Adrenal gland (tissue), 12 donors: ENCODE measurements around the gene USP7. TPM values are rescaled to one million over a fixed set of nuclear protein-coding genes. Genes with fewer than 3 reads are reported as not detected.

Source experiments
- DNase-seq, 7 donors: peaks; one replicate each; pipeline ENCODE4 v3.0.0-alpha.2; 2019 to 2020
- H3K27ac ChIP-seq, 5 donors: fragments of 200-600 bp; sonication (generic) in 4 of 5; 1 replicate in 3 of 5; 2 replicates in 2 of 5; pipeline versions ENCODE4 v1.5.1 to v1.8.0; 2016 to 2020; ENCODE audit warnings: mild to moderate bottlenecking in 1 of 5
- H3K27me3 ChIP-seq: fragments of 200-600 bp; 2 replicates; pipeline ENCODE4 v1.8.0; 2021
- H3K36me3 ChIP-seq, 2 donors: fragments of 200-600 bp; replicated peaks in 1 of 2; 1 replicate in 1 of 2; 2 replicates in 1 of 2; pipeline versions ENCODE4 v1.5.1 to v1.8.0; 2018 to 2022
- H3K4me1 ChIP-seq, 2 donors: fragments of 200-600 bp; replicated peaks in 1 of 2; 1 replicate in 1 of 2; 2 replicates in 1 of 2; pipeline versions ENCODE4 v1.5.1 to v1.8.0; 2018 to 2021
- H3K4me3 ChIP-seq, 4 donors: fragments of 200-600 bp; sonication (generic) in 3 of 4; one replicate each; pipeline ENCODE4 v1.5.1; 2016 to 2018
- H3K9me3 ChIP-seq, 3 donors: fragments of 200-600 bp; sonication (generic) in 1 of 3; replicated peaks in 1 of 3; 1 replicate in 2 of 3; 2 replicates in 1 of 3; pipeline versions ENCODE4 v1.5.1 to v1.8.0; 2016 to 2021
- POLR2A ChIP-seq, 2 donors: fragments of 450-650 bp; IDR thresholded peaks; one replicate each; pipeline ENCODE4 v1.6.1; 2017; ENCODE audit warnings: antibody characterized with exemption in 2 of 2, mild to moderate bottlenecking in 2 of 2, moderate library complexity in 1 of 2
- WGBS, 4 donors: extraction: QIAGEN DNeasy Blood & Tissue Kit in 2 of 4; methylation state at CpG; one replicate each; pipeline versions ENCODE4 v1.1.5 to v1.1.7; 2013 to 2017; 5-methylcytosine and 5-hydroxymethylcytosine counted together
- intact Hi-C, 2 donors: fragments of 100-400 bp; cut with DNase I; formaldehyde crosslinking; loops; one replicate each; pipeline versions ENCODE4 v1.14.1 to v1.15.0; 2022 to 2023
- polyA plus RNA-seq, 3 donors: library from polyadenylated mRNA; stranded (reverse); fragments of 200-250 nt in 2 of 3; fragments of 350-450 nt in 1 of 3; fragmentation: Illumina TruSeq in 1 of 3; extraction: RNeasy Lipid Tissue Mini Kit (QIAGEN cat#74804) in 1 of 3; gene quantifications; one replicate each; pipeline ENCODE4 v1.2.3, GENCODE V29; 2013 to 2014
- total RNA-seq, 9 donors: library from RNA; depleted of rRNA in 4 of 9; stranded (reverse); fragments of >200 nt in 4 of 9; fragments of 120-200 nt in 1 of 9; fragmentation: NEBNext Ultra II Directional in 1 of 9; extraction: Animal tissue kit (Norgen Biotek cat#: 25700) in 1 of 9; gene quantifications; one replicate each; pipeline versions ENCODE4 v1.1.0 to v1.2.4, GENCODE V29; 2013 to 2023
- TF ChIP-seq, protein P1 (sequence below), 6 experiments: fragments of 450-650 bp in 4 of 6; fragments of 200-600 bp in 2 of 6; sonication (generic) in 1 of 6; IDR thresholded peaks; 1 replicate in 5 of 6; 2 replicates in 1 of 6; pipeline versions ENCODE4 v1.5.1 to v1.8.0; 2016 to 2021; ENCODE audit warnings: antibody characterized with exemption in 6 of 6, mild to moderate bottlenecking in 2 of 6, moderate library complexity in 1 of 6
- donor health status: healthy with polysubstance abuse.
- donor health status: Bipolar disorder and iron deficiency.
- donor health status: DM: yes; HTN: yes; CAD: no.
- donor health status: DM: no; HTN: no; CAD: no.
- donor health status: DM: no; HTN: no; CAD: no.
- donor health status: DM: yes; HTN: yes; CAD: no.

Gene USP7
- total and polyA plus RNA-seq, 12 donors, result 23.7 to 121 (median 68.2) TPM

DNA sequence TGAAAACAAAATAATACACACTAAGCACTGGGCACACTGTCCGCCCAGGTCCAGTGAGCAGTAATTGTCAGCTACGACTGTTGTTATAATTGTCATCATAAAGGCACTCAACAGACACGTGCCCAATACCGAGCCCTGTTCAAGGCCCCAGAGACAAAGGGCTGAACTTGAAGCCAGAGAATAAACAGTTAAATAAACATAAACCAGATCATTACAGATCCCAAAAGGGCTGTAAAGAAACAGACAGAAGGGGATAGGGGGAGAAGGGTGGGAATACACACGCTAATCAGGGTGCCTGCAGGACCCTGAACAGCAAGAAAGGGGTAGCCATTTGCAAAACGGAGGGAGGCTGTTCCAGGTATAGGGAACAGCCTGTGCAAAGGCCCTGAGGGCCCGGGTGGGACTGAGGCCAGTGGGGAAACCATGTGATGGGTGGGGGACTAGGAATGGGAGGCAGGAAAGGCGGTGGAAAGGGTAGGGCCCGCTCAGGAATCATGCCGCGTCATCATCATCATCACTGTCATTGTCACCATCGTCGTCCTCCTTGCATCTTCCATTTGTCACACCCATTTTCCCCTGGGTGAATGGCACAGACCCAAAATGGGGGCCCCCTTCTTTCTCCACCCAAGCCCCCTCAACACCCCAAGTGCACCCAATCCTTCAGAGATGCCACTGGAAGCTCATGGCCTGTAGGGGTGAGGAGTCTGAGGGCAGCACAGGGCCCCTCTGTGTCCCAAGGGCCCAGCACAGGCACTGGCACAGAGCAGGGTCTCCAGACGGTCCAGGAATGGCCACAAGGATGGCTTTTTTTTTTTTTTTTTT lies 101.2 kb downstream of the USP7 start:
- 75 to 86% (median 79%) methylated on average over 14 of the region's 14 CpGs for WGBS, 4 donors
- TF ChIP-seq POLR2A (IDR thresholded peaks at IDR 0.05), result no peak
- Histone ChIP-seq H3K27me3 (no peaks in the 10 kb centered on the region), H3K9me3 (no peaks in the 10 kb centered on the region), H3K27ac (peak overlapping the region in 4 of 5 donors; percentile 24 to 91 (median 86)), H3K36me3 (peaks cover 0 to 17% of the 10 kb centered on the region in 2 donors), H3K4me1 (peaks cover 80 to 83% of the 10 kb centered on the region in 2 donors), H3K4me3 (no peak overlapping the region)
- DNase-seq, result peak in 2 of 7 donors; percentile 17 to 55
- intact Hi-C loops, result no loop called here

DNA sequence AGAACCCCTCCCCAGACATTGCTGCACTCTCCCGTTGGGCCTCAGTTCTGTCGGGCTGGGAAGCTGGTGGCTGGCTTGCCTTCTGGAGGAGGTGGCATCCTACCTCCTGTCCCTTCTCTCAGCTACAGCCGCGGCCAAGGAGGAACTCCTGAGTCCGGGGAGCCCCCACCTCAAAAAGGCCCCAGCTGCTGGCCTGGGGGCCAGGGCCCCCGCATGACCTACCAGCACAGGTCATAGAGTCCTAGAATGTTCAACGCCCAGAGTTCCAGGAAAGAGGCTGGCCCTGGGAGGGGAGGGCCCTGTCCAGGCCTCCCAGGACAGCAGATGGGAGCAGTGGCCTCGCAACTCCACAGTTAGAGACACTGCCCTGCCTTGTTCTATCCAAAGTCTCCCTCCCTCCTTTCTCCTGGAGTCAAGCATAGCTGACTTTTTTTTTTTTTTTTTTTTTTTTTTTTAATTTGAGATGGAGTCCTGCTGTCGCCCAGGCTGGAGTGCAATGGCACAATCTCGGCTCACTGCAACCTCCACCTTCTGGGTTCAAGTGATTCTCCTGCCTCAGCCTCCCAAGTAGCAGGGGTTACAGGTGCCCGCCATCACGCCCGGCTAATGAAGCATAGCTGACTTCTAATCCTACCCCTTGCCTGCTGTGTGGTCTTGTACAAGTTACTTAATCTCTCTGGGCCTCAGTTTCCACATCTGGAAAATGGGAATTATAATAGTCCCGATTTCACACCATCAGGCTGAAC lies 102.0 kb downstream of the USP7 start:
- peak in 5 of 7 donors; percentile 42 to 79 (median 74) for DNase-seq
- 59 to 74% (median 64%) methylated on average over 5 to 14 of the region's 14 CpGs for WGBS, 4 donors
- TF ChIP-seq POLR2A (IDR thresholded peaks at IDR 0.05), result no peak
- TF ChIP-seq, protein P1, sequence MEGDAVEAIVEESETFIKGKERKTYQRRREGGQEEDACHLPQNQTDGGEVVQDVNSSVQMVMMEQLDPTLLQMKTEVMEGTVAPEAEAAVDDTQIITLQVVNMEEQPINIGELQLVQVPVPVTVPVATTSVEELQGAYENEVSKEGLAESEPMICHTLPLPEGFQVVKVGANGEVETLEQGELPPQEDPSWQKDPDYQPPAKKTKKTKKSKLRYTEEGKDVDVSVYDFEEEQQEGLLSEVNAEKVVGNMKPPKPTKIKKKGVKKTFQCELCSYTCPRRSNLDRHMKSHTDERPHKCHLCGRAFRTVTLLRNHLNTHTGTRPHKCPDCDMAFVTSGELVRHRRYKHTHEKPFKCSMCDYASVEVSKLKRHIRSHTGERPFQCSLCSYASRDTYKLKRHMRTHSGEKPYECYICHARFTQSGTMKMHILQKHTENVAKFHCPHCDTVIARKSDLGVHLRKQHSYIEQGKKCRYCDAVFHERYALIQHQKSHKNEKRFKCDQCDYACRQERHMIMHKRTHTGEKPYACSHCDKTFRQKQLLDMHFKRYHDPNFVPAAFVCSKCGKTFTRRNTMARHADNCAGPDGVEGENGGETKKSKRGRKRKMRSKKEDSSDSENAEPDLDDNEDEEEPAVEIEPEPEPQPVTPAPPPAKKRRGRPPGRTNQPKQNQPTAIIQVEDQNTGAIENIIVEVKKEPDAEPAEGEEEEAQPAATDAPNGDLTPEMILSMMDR (IDR thresholded peaks at IDR 0.05), result no peak
- peak overlapping the region; percentile 70 to 91 (median 87) for H3K27ac ChIP-seq
- intact Hi-C loops, result no loop called here
- H3K27me3 ChIP-seq, result no peaks in the 10 kb centered on the region
- peaks cover 76 to 78% of the 10 kb centered on the region in 2 donors for H3K4me1 ChIP-seq
- peak overlapping the region in 1 of 4 donors; percentile 27 for H3K4me3 ChIP-seq
- H3K36me3 ChIP-seq, result peaks cover 0 to 21% of the 10 kb centered on the region in 2 donors
- no peaks in the 10 kb centered on the region for H3K9me3 ChIP-seq

DNA sequence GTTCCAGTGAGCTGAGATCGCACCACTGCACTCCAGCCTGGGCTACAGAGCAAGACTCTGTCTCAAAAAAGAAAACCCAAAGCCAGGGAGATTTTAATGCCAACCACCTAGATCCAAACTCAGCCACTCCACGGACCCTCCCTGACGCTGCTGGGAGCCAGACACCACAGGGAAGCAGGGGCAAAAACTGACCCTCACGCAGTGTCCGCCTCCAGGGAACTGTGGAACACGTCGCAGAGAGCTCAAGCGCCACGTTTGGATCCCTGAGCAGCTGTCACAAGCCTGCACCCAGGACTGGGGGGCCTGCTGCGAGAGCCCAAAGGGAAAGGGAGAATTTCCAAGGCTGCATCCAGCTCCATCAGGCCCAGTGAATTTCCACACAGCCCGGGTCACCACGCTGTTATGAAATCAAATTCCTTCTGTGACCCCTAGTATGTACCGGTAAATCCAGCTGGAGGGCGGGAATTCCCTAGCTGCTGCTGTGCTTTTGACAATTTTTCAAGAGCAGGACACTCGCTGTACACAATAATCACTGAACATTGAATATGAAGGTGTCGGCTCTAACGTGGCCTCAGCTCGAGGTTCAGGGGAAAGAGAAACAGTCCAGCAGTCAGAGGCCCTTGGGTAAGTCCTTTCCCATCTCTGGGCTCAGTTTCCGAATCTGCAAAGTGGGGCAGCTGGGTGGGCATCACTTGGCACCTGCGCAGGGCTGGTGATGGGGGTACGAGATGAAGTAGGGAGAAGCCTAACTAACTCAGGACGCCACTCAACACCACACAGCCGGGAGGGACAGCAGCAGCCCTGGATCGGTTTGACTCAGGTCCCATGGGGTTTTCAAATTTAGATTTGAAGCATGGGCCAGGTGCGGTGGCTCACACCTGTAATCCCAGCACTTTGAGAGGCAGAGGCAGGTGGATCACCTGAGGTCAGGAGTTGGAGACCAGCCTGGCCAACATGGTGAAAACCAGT lies 103.5 kb downstream of the USP7 start:
- Histone ChIP-seq H3K4me1 (peaks cover 62 to 65% of the 10 kb centered on the region in 2 donors), H3K9me3 (no peaks in the 10 kb centered on the region), H3K36me3 (peaks cover 0 to 35% of the 10 kb centered on the region in 2 donors), H3K4me3 (peak overlapping the region in 1 of 4 donors; percentile 13), H3K27me3 (no peaks in the 10 kb centered on the region), H3K27ac (peak overlapping the region; percentile 53 to 91 (median 80))
- WGBS, 4 donors, result 48 to 55% (median 51%) methylated on average over 22 to 25 of the region's 25 CpGs
- peak in 1 of 2 donors; percentile 19 for TF ChIP-seq POLR2A (IDR thresholded peaks at IDR 0.05)
- TF ChIP-seq, protein P1 (IDR thresholded peaks at IDR 0.05), result no peak
- intact Hi-C loops, result no loop called here
- DNase-seq, result peak in 6 of 7 donors; percentile 70 to 92 (median 89)
